ENCODE measurements around the gene SCN7A. TPM values are rescaled to one million over a fixed set of nuclear protein-coding genes. Genes with fewer than 3 reads are reported as not detected.

Gene SCN7A
- total and polyA plus RNA-seq, 4 donors = 0.05 to 7.9 (median 1.1) TPM

DNA sequence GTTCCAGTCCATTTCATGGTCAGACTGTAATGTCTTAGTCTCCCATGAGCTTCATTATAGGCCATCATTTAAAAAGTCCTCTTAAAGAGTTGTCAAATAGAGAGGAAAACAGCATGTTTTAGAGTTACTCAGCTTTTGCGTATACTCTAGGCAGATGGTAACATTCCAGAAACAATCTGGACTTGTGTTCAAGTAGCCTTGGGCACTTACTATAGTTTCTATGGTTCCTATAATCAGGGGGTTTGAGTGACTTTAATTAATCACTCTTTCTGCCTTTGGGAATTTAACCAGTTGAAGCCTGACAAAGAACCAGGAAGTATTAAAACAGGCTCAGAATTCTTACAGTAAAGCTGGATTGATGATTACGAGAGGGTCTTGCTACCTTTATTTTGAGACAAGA is 42.1 kb upstream of the SCN7A start:
- Histone ChIP-seq H3K36me3 (ENCODE audit: control insufficient read depth in 4 of 4, insufficient read depth in 3 of 4, low read depth in 1 of 4, low read length in 3 of 4) (no peaks in the 10 kb centered on the region), H3K9ac (ENCODE audit: low read depth in 1 of 2, low read length in 2 of 2) (no peak overlapping the region), H3K4me1 (ENCODE audit: control insufficient read depth in 4 of 4, insufficient read depth in 4 of 4, low read length in 3 of 4) (peaks cover 0 to 3% (median 0%) of the 10 kb centered on the region in 4 donors), H3K27ac (ENCODE audit: low read depth in 1 of 2, low read length in 2 of 2) (no peak overlapping the region), H3K9me3 (ENCODE audit: control insufficient read depth in 4 of 4, low read length in 3 of 4) (no peaks in the 10 kb centered on the region), H3K27me3 (ENCODE audit: control insufficient read depth in 4 of 4, insufficient read depth in 4 of 4, low read length in 3 of 4) (no peaks in the 10 kb centered on the region), H3K4me3 (ENCODE audit: low read depth in 1 of 3, low read length in 3 of 3) (no peak overlapping the region)
- DNase-seq (ENCODE audit: low spot score) = no peak
- WGBS = 88% methylated on average over 2 of the region's 2 CpGs
- no peak for TF ChIP-seq ATF3 (IDR thresholded peaks at IDR 0.05)
- TF ChIP-seq RAD21 (IDR thresholded peaks at IDR 0.05) = no peak
- TF ChIP-seq TAF1 (conservative IDR thresholded peaks at IDR 0.05) = no peak
- TF ChIP-seq HNF4G (IDR thresholded peaks at IDR 0.05) = no peak
- no peak for TF ChIP-seq FOXA1 (IDR thresholded peaks at IDR 0.05)
- TF ChIP-seq NR2F2 (IDR thresholded peaks at IDR 0.05) = no peak
- no peak for TF ChIP-seq YY1 (IDR thresholded peaks at IDR 0.05)
- TF ChIP-seq SP1 (IDR thresholded peaks at IDR 0.05) = no peak
- no peak for TF ChIP-seq RXRA (IDR thresholded peaks at IDR 0.05)
- no peak for TF ChIP-seq EGR1 (IDR thresholded peaks at IDR 0.05; ENCODE audit: low read depth in 2 of 2)
- TF ChIP-seq, protein P1, sequence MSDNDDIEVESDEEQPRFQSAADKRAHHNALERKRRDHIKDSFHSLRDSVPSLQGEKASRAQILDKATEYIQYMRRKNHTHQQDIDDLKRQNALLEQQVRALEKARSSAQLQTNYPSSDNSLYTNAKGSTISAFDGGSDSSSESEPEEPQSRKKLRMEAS (IDR thresholded peaks at IDR 0.05) = no peak
- TF ChIP-seq REST (IDR thresholded peaks at IDR 0.05) = no peak
- TF ChIP-seq GABPA (IDR thresholded peaks at IDR 0.05 in 1 of 2, conservative IDR thresholded peaks at IDR 0.05 in 1 of 2) = no peak
- no peak for TF ChIP-seq HNF4A (conservative IDR thresholded peaks at IDR 0.05)
- no peak for TF ChIP-seq FOXA2 (IDR thresholded peaks at IDR 0.05)
- no peak for TF ChIP-seq ZBTB33 (IDR thresholded peaks at IDR 0.05)
- TF ChIP-seq JUND (IDR thresholded peaks at IDR 0.05) = no peak
- TF ChIP-seq, protein P2, sequence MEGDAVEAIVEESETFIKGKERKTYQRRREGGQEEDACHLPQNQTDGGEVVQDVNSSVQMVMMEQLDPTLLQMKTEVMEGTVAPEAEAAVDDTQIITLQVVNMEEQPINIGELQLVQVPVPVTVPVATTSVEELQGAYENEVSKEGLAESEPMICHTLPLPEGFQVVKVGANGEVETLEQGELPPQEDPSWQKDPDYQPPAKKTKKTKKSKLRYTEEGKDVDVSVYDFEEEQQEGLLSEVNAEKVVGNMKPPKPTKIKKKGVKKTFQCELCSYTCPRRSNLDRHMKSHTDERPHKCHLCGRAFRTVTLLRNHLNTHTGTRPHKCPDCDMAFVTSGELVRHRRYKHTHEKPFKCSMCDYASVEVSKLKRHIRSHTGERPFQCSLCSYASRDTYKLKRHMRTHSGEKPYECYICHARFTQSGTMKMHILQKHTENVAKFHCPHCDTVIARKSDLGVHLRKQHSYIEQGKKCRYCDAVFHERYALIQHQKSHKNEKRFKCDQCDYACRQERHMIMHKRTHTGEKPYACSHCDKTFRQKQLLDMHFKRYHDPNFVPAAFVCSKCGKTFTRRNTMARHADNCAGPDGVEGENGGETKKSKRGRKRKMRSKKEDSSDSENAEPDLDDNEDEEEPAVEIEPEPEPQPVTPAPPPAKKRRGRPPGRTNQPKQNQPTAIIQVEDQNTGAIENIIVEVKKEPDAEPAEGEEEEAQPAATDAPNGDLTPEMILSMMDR (IDR thresholded peaks at IDR 0.05; ENCODE audit: low read depth, low read length, missing input control) = no peak
